Measurements from ENCODE around the gene XXYLT1.
"Not testable (repeated sequence)": the region's sequence is repeated elsewhere in the genome, so short reads cannot be mapped to it uniquely, and the experiment has no call there.

XXYLT1 gene

GRCh38 chr3:195048059-195048905, 222.7 kb downstream of the XXYLT1 start:
- DNase-seq (ENCODE audit: low read depth in 1 of 2, low spot score in 1 of 2) = no peak

GRCh38 chr3:195047536-195047935, 223.4 kb downstream of the XXYLT1 start:
- DNase-seq (ENCODE audit: low read depth in 1 of 2, low spot score in 1 of 2) = no peak

- no peak for DNase-seq (ENCODE audit: low read depth in 1 of 2, low spot score in 1 of 2)
Measured at GRCh38 chr3:195046441-195046840, 224.5 kb downstream of the XXYLT1 start.

- DNase-seq (ENCODE audit: low read depth in 1 of 2, low spot score in 1 of 2) = no peak
Measured at GRCh38 chr3:195045481-195046210, 225.3 kb downstream of the XXYLT1 start.

- DNase-seq (ENCODE audit: low read depth in 1 of 2, low spot score in 1 of 2) = no peak
Measured at GRCh38 chr3:195044411-195044810, 226.5 kb downstream of the XXYLT1 start.

- no peak for DNase-seq (ENCODE audit: low read depth in 1 of 2, low spot score in 1 of 2)
Measured at GRCh38 chr3:195043607-195044339, 227.2 kb downstream of the XXYLT1 start.

- no peak for DNase-seq (ENCODE audit: low read depth in 1 of 2, low spot score in 1 of 2)
Measured at GRCh38 chr3:195042743-195043606, 228.0 kb downstream of the XXYLT1 start.

- DNase-seq (ENCODE audit: low read depth in 1 of 2, low spot score in 1 of 2) = no peak
Measured at GRCh38 chr3:195041871-195042742, 228.9 kb downstream of the XXYLT1 start.

- DNase-seq (ENCODE audit: low read depth in 1 of 2, low spot score in 1 of 2) = no peak
Measured at GRCh38 chr3:195040773-195041520, 230.0 kb downstream of the XXYLT1 start.

- no peak for DNase-seq (ENCODE audit: low read depth in 1 of 2, low spot score in 1 of 2)
Measured at GRCh38 chr3:195040094-195040493, 230.9 kb downstream of the XXYLT1 start.

- no peak for DNase-seq (ENCODE audit: low read depth in 1 of 2, low spot score in 1 of 2)
Measured at GRCh38 chr3:195039180-195039843, 231.6 kb downstream of the XXYLT1 start.

- no peak for DNase-seq (ENCODE audit: low read depth in 1 of 2, low spot score in 1 of 2)
Measured at GRCh38 chr3:195038161-195038560, 232.8 kb downstream of the XXYLT1 start.

GRCh38 chr3:195037586-195037985, 233.4 kb downstream of the XXYLT1 start:
- DNase-seq (ENCODE audit: low read depth in 1 of 2, low spot score in 1 of 2) = not testable (repeated sequence)

GRCh38 chr3:195036974-195037373, 234.0 kb downstream of the XXYLT1 start:
- no peak for DNase-seq (ENCODE audit: low read depth in 1 of 2, low spot score in 1 of 2)

GRCh38 chr3:195036574-195036973, 234.4 kb downstream of the XXYLT1 start:
- DNase-seq (ENCODE audit: low read depth in 1 of 2, low spot score in 1 of 2) = no peak

- DNase-seq (ENCODE audit: low read depth in 1 of 2, low spot score in 1 of 2) = no peak
Measured at GRCh38 chr3:195036203-195036505, 234.8 kb downstream of the XXYLT1 start.

GRCh38 chr3:195035345-195036202, 235.4 kb downstream of the XXYLT1 start:
- DNase-seq (ENCODE audit: low read depth in 1 of 2, low spot score in 1 of 2) = no peak

GRCh38 chr3:195034541-195034940, 236.4 kb downstream of the XXYLT1 start:
- no peak for DNase-seq (ENCODE audit: low read depth in 1 of 2, low spot score in 1 of 2)

All from stimulated activated CD4-positive, alpha-beta T cell treated with anti-CD3 and anti-CD28 coated beads, Interleukin-15, amount 100 ng/mL, for 1 hour (primary cell).